ENCODE results near the gene CCDC179. TPM values are rescaled to one million over a fixed set of nuclear protein-coding genes. Genes with fewer than 3 reads are reported as not detected.

Gene CCDC179
- not detected in 2 replicates for total RNA-seq (2014; rRNA removed; shearing (Covaris generic))
- not detected in 2 replicates for polyA plus RNA-seq (2015; cell fraction: cytosol; rRNA removed)
- not detected in 2 replicates for polyA plus RNA-seq (2015; cell fraction: nucleus; rRNA removed)

DNA sequence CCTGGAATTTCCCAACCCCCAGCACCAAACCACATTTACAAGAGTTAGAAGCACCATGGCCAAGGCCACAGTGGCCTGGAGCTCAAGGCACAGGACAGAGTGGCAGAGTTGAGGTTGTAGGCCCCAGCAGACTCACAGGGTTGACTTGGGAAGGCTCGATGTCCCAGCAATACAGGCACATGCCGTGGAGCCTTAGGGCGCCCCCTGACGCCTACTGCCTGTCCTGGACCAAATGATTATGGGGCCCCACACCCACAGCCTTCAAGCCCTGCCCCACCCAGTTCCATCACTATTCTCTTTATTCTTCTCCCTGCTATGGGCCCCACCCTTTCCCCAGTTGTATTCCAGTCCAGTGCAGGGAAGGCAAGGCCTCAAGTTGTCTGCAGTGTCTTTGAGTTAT, at the start of gene CCDC179:
Gene CCDC179 (minus strand): TSS at position 234 of the 400 bp plus-strand sequence. CDS start 53 bp downstream, at position 181.
- DNase-seq (ENCODE audit: low read depth) = no peak

DNA sequence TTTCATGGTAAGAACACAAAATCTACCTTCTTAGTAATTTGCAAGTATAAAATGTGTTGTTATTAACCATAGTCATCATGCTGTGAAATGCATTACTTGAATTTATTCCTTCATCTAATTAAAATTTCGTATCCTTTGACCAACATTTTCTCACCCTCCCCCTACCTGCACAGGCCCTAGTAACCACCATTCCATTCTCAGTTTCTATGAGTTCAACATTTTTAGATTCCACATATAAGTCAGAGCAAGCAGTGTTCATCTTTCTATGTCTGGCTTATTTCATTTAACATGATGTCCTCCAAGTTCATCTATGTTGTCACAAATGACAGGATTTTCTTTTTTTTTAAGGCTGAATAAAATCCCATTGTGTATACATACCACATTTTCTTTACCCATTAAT, 43.5 kb upstream of the CCDC179 start:
- DNase-seq (ENCODE audit: low read depth) = no peak

- no peak for DNase-seq (ENCODE audit: low read depth)
These were observed 41.3 kb upstream of the CCDC179 start for GRCh38 chr11:22901603-22902002.

GRCh38 chr11:22900764-22901486, 40.7 kb upstream of the CCDC179 start:
- no peak for DNase-seq (ENCODE audit: low read depth)

- peak; percentile 8 for DNase-seq (ENCODE audit: low read depth)
These were observed 37.8 kb upstream of the CCDC179 start for GRCh38 chr11:22898036-22898435.

GRCh38 chr11:22890227-22890626, 30.0 kb upstream of the CCDC179 start:
- DNase-seq (ENCODE audit: low read depth) = no peak

DNA sequence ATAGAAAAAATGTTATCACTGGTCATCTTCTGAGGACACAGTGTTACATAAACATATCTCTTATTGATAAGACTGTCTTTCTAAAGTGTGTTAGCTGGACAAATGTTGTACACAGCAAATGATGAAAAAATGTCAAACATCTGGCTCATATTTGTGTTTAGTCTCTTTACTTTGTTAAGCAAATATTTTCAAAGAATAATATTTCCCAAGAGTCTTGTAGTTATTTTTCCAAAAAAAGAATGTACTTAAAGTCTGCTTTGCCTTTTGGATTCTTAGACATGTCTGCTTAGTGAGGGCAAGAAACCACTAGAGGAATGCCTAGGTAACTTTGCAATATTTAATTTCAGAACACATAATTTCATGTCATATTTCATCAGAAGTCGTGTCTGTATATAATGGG, 23.9 kb upstream of the CCDC179 start:
- no peak for DNase-seq (ENCODE audit: low read depth)

GRCh38 chr11:22879630-22880029, 19.4 kb upstream of the CCDC179 start:
- DNase-seq (ENCODE audit: low read depth) = peak; percentile 4

- DNase-seq (ENCODE audit: low read depth) = no peak
These were observed 18.3 kb upstream of the CCDC179 start for GRCh38 chr11:22878604-22879003.

DNA sequence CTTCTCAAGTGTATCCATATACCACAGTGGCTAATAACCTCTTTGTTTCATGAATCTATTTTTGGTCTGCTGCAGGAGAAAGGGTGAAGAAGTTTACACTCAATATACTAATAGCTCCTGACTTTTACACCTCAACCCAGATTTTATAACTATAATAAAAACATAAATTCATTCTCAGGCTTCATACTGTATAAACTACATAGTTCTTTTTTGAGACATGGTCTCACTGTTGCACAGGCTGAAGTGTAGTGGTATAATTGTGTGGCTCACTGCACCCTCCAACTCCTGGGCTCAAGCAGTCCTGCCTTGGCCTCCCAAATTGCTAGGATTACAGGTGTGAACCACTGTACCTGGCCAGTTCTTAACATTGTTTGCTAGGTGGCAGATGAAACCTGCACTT, 17.8 kb upstream of the CCDC179 start:
- no peak for DNase-seq (ENCODE audit: low read depth)

DNA sequence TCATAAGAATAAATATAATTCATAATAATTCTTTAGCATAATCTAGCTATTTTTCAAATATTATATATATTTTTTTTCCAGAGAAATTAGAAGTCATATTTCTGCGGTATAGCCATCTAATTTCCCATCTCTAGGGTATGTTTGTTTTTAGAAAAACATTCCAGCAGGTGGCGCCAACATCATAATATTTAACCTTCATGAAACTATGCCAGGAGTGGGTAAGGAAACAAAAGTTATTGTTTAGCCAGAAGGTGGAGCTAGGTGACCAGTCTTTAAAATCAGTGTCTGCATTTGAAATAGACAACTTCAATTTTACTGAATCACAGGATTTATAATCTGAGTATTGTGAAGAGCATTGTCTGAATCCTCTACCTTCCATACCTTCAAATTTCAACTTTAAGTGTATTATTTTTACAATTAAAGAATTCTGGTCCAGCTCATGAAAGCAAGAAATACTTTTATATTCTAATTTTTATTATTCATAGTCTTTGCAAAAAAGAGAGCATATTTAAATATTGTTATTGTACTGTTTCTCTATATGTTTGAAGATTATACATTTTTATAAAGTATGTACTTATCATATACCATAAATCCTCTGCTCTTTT, 15.7 kb upstream of the CCDC179 start:
- peak; percentile 76 for DNase-seq (ENCODE audit: low read depth)

GRCh38 chr11:22869325-22869724, 9.1 kb upstream of the CCDC179 start:
- DNase-seq (ENCODE audit: low read depth) = no peak

DNA sequence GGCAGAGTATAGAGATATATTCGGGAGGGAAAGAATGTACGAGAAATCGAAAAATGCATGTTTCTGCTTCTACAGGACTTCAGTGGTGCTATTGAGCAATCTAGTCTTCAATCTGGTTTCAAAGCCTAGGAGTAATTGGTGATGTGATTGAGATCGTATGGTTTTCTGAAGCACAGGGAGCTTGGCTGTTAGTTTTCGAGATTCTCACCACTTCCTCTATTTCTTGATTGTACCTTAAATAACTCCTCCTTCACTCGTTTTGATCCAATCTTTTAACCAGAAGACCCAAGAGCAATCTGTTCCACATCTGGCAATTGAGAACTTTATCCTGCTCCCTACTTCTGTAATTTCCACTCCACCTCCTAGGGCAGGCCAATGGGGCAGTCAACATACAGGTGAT, 518 bp downstream of the CCDC179 start:
- no peak for DNase-seq (ENCODE audit: low read depth)

- no peak for DNase-seq (ENCODE audit: low read depth)
These were observed 8.8 kb downstream of the CCDC179 start for GRCh38 chr11:22851477-22851876.

- DNase-seq (ENCODE audit: low read depth) = no peak
These were observed 13.5 kb downstream of the CCDC179 start for GRCh38 chr11:22846726-22847125.

DNA sequence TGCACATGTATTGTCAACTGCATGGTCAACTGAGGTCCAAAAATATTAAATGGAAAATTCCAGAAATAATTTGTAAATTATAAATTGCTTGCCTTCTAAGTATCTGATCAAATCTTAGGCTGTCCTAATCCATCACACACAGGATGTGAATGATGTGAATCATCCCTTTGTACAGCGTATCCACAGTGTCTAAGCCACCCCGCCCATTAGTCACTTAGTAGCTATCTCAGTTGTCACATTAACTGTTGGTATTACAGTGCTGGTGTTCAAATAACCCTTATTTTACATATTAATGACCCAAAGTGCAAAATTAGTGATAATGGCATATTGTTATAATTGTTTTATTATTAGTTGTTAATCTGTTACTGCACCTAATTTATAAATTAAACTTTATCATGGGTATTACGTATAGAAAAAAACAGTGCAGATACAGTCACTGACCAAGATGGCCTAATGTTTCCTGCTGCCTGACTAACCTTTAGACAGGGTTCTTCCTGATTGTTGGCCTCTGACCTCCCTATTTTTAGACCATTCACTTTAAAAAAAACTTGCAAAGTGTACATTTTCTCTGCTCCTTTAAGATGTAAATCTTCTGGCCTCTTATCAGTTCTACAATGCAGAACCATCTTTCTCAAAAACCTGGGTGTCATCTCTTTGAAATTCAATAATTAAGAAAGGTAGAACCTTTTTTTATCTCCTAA, 27.8 kb downstream of the CCDC179 start:
- DNase-seq (ENCODE audit: low read depth) = peak; percentile 71

DNA sequence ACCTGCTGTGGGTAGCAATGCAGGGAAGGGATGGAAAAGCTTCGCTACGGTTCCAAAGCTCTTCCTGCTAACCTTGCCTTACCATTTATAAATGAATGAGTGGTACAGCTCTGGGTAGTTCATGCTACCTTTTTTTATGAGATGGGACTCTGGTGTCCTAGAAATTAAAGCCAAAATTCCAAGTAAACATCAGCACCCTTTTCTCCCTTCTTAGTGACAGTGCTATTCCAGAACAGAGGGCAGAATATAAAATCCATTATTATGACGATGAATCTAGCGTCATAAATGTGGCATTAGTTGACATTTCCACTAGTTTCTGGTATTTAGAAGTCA, 30.2 kb downstream of the CCDC179 start:
- no peak for DNase-seq (ENCODE audit: low read depth)

GRCh38 chr11:22829231-22830081, 30.8 kb downstream of the CCDC179 start, which contains the start of gene SVIP:
TSS of gene SVIP (minus strand) at chr11:22829801. CDS start at chr11:22829748, 53 bp downstream.
- peak; percentile 82 for DNase-seq (ENCODE audit: low read depth)

DNA sequence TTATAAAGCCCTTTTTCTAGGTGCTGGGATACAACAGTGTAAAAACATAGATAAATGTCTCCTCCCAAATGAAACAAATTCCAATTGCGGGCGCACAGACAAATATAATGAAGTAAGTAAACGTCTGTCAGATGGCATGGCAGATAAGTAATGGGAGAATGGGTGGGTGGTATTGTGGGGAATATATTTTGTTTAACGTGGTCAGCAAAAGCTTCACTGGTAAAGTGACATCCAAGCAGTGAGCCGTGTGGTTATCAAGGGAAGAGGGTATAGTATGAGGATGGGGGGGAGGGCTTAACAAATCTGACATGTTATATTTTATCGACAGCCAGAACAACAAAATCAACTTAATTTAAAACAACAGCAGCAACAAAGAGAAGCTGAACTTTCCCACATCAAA, 31.9 kb downstream of the CCDC179 start:
- DNase-seq (ENCODE audit: low read depth) = no peak

- DNase-seq (ENCODE audit: low read depth) = no peak
These were observed 38.1 kb downstream of the CCDC179 start for GRCh38 chr11:22822203-22822602.

DNA sequence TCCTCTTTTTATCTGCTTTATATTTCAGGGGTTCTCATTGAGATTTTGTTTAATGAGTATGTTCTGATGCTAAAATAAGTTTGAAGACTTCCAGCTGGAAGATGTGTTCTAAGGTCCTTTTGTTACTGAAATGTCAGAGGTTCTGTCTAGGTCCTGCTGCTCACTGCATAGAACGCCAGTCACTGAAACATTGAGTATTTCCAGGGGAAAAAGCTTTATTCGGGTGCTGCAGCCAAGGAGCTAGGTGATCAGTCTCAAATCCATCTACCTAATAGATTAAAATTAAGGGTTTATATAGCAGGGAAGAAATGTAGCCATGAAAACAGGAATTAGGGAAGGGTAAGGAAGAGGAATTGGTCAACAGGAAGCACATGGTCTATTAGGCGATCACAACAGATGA, 50.4 kb downstream of the CCDC179 start:
- no peak for DNase-seq (ENCODE audit: low read depth)
